HCT116 (cell line): Measurements from ENCODE around the gene RASGRF2.

Experiments
- CEBPB ChIP-seq: IDR thresholded peaks from 2 replicates; pipeline ENCODE4 v1.6.1; 2012; ENCODE audit warnings: low read depth
- CTCF ChIP-seq, 3 experiments: fragments of 200-600 bp in 1 of 3; sonication (generic) in 1 of 3; IDR thresholded peaks in 2 of 3; conservative IDR thresholded peaks in 1 of 3; 2 replicates each; pipeline ENCODE4 v1.5.1; 2012 to 2017; ENCODE audit warnings: low read depth in 2 of 3, low read length in 2 of 3, antibody characterized with exemption in 1 of 3, borderline replicate concordance in 1 of 3, control low read depth in 1 of 3, mild to moderate bottlenecking in 1 of 3, mixed read lengths in 1 of 3, mixed run types in 1 of 3, moderate library complexity in 1 of 3; ENCODE audit not compliant: insufficient read depth in 1 of 3
- ELF1 ChIP-seq: IDR thresholded peaks from 2 replicates; pipeline ENCODE4 v1.6.1; 2012; ENCODE audit warnings: low read depth, borderline replicate concordance
- EZH2 ChIP-seq: fragments of 200-600 bp; sonication (generic); IDR thresholded peaks from 2 replicates; pipeline ENCODE4 v1.6.1; 2017; ENCODE audit warnings: antibody characterized with exemption, mixed run types
- EZH2phosphoT487 ChIP-seq: fragments of 200-600 bp; IDR thresholded peaks from 2 replicates; pipeline ENCODE4 v1.6.1; 2018; ENCODE audit warnings: antibody characterized with exemption, borderline replicate concordance
- JUND ChIP-seq: IDR thresholded peaks from 2 replicates; pipeline ENCODE4 v1.6.1; 2012
- POLR2A ChIP-seq: IDR thresholded peaks from 2 replicates; pipeline ENCODE4 v1.7.0; 2011; ENCODE audit warnings: borderline replicate concordance; ENCODE audit not compliant: insufficient read depth, insufficient read length; ENCODE audit errors: extremely low read depth
- POLR2AphosphoS5 ChIP-seq: IDR thresholded peaks from 2 replicates; pipeline ENCODE4 v1.6.1; 2011; ENCODE audit warnings: mild to moderate bottlenecking, low read depth, low read length, moderate library complexity
- RAD21 ChIP-seq: IDR thresholded peaks from 2 replicates; pipeline ENCODE4 v1.6.1; 2012; ENCODE audit warnings: low read depth, mild to moderate bottlenecking
- SP1 ChIP-seq: IDR thresholded peaks from 2 replicates; pipeline ENCODE4 v1.6.1; 2012; ENCODE audit warnings: low read depth
- TCF7L2 ChIP-seq: IDR thresholded peaks from 2 replicates; pipeline ENCODE4 v1.7.0; 2011; ENCODE audit warnings: borderline replicate concordance, inconsistent platforms; ENCODE audit not compliant: insufficient read depth, insufficient read length; ENCODE audit errors: extremely low read depth
- TF ChIP-seq, protein P1 (sequence below): IDR thresholded peaks from 2 replicates; pipeline ENCODE4 v1.6.1; 2011; ENCODE audit warnings: mild to moderate bottlenecking, low read length, moderate library complexity; ENCODE audit not compliant: insufficient replicate concordance; ENCODE audit errors: extremely low read depth
- TF ChIP-seq, protein P2 (sequence below): IDR thresholded peaks from 2 replicates; pipeline ENCODE4 v1.6.1; 2012; ENCODE audit warnings: low read depth

DNA sequence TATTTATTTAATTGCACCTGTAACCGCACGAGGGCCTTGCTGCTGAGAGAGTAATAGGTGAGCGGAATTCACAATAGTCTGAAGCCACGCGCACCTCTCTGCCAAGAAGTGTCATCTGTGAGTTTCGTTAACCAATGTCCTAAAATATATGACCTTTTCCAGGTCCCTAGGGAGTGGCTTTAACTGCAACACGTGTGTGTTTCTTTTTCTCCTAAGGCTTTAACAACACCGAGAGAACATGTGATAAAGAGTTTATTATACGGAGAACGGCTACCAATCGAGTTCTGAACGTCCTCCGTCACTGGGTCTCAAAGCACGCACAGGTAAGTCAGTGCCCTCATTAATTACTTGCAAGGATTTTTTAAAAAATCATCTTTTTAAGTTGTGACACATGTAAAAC is 219.8 kb downstream of the RASGRF2 start:
- TF ChIP-seq RAD21: no peak
- TF ChIP-seq POLR2A: no peak
- TF ChIP-seq EZH2: no peak
- TF ChIP-seq CTCF (IDR thresholded peaks at IDR 0.05 in 2 of 3, conservative IDR thresholded peaks at IDR 0.05 in 1 of 3; ENCODE audit: borderline replicate concordance in 1 of 3, insufficient read depth in 1 of 3, low read depth in 2 of 3, low read length in 2 of 3): no peak
- TF ChIP-seq JUND: no peak
- no peak for TF ChIP-seq POLR2AphosphoS5
- TF ChIP-seq, protein P1, sequence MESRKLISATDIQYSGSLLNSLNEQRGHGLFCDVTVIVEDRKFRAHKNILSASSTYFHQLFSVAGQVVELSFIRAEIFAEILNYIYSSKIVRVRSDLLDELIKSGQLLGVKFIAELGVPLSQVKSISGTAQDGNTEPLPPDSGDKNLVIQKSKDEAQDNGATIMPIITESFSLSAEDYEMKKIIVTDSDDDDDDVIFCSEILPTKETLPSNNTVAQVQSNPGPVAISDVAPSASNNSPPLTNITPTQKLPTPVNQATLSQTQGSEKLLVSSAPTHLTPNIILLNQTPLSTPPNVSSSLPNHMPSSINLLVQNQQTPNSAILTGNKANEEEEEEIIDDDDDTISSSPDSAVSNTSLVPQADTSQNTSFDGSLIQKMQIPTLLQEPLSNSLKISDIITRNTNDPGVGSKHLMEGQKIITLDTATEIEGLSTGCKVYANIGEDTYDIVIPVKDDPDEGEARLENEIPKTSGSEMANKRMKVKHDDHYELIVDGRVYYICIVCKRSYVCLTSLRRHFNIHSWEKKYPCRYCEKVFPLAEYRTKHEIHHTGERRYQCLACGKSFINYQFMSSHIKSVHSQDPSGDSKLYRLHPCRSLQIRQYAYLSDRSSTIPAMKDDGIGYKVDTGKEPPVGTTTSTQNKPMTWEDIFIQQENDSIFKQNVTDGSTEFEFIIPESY: no peak
- no peak for TF ChIP-seq EZH2phosphoT487
- TF ChIP-seq, protein P2, sequence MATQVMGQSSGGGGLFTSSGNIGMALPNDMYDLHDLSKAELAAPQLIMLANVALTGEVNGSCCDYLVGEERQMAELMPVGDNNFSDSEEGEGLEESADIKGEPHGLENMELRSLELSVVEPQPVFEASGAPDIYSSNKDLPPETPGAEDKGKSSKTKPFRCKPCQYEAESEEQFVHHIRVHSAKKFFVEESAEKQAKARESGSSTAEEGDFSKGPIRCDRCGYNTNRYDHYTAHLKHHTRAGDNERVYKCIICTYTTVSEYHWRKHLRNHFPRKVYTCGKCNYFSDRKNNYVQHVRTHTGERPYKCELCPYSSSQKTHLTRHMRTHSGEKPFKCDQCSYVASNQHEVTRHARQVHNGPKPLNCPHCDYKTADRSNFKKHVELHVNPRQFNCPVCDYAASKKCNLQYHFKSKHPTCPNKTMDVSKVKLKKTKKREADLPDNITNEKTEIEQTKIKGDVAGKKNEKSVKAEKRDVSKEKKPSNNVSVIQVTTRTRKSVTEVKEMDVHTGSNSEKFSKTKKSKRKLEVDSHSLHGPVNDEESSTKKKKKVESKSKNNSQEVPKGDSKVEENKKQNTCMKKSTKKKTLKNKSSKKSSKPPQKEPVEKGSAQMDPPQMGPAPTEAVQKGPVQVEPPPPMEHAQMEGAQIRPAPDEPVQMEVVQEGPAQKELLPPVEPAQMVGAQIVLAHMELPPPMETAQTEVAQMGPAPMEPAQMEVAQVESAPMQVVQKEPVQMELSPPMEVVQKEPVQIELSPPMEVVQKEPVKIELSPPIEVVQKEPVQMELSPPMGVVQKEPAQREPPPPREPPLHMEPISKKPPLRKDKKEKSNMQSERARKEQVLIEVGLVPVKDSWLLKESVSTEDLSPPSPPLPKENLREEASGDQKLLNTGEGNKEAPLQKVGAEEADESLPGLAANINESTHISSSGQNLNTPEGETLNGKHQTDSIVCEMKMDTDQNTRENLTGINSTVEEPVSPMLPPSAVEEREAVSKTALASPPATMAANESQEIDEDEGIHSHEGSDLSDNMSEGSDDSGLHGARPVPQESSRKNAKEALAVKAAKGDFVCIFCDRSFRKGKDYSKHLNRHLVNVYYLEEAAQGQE: no peak
- no peak for TF ChIP-seq CEBPB
- TF ChIP-seq TCF7L2: no peak
- no peak for TF ChIP-seq ELF1
- TF ChIP-seq SP1: no peak
